ENCODE data around the gene CKAP2L.

DNA sequence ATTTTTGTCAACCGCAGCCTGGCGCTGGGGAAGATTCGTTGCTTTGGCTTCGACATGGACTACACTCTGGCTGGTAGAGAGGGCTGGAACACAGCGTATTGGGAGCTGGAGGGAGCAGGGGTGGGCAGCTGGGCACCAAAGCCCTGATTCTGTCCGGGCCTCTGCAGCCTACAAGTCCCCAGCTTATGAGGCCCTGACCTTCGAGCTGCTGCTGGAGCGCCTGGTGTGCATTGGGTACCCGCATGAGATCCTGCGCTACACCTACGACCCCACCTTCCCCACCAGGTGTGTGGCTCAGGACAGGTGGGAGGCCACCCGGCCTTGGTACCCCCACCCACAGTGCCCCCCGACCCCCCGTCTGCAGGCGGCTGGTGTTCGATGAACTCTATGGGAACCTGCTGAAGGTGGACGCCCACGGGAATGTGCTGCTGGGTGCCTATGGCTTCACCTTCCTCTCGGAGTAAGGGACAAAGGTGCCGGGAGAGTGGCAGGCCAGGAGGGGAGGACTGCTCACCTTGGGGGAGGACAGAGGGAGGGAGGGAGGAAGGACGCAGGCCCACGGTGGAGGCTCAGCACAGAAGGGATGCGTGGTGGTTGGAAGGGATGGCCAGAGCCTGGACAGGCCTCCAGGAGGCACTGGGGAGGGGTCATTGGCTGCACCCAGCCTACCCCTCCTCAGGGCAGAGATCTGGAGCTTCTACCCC, 42.4 kb downstream of the CKAP2L start:
- TF ChIP-seq CTCF (IDR thresholded peaks at IDR 0.05; ENCODE audit: low read depth, low read length, poor library complexity, severe bottlenecking) (no peak), EZH2phosphoT487 (IDR thresholded peaks at IDR 0.05; ENCODE audit: borderline replicate concordance, low read length) (no peak)

Measured in DOHH2 (cell line).